Transverse colon (tissue), 3 donors: ENCODE data around the gene ZNF664.

ENCODE experiments used
- EP300 ChIP-seq: sonication (generic); formaldehyde crosslinking; IDR thresholded peaks from one replicate; pipeline ENCODE4 v1.6.1; 2017; ENCODE audit warnings: antibody characterized with exemption, low read depth
- POLR2A ChIP-seq: fragments of 450-650 bp; IDR thresholded peaks from one replicate; pipeline ENCODE4 v1.6.1; 2016; ENCODE audit warnings: antibody characterized with exemption, mild to moderate bottlenecking, moderate library complexity
- TF ChIP-seq, protein P1 (sequence below), 5 experiments: fragments of 200-600 bp in 3 of 5; fragments of 450-650 bp in 2 of 5; sonication (generic) in 3 of 5; IDR thresholded peaks; 1 replicate in 2 of 5; 2 replicates in 3 of 5; pipeline ENCODE4 v1.5.1; 2016 to 2017; ENCODE audit warnings: antibody characterized with exemption in 5 of 5, inconsistent platforms in 3 of 5, mild to moderate bottlenecking in 2 of 5, moderate library complexity in 1 of 5

DNA sequence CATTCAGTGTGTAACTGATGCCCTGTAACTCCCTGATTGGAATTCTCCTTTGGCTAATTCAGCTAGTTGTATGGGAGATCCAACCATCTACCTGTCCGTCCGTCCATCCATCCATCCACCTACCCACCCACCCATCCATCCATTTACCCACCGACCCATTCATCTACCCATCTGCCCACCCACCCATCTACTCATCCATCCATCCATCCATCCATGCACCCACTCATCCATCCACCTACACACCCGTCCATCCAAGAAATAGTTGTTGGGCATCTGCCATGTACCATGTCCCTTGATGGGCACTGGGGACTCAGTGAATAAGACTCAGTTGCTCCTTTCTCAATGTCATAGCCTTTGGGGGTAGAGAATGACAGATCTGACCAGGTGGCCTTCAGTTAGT lies 48.5 kb upstream of the ZNF664 start:
- TF ChIP-seq EP300 (no peak), POLR2A (no peak)
- TF ChIP-seq, protein P1, sequence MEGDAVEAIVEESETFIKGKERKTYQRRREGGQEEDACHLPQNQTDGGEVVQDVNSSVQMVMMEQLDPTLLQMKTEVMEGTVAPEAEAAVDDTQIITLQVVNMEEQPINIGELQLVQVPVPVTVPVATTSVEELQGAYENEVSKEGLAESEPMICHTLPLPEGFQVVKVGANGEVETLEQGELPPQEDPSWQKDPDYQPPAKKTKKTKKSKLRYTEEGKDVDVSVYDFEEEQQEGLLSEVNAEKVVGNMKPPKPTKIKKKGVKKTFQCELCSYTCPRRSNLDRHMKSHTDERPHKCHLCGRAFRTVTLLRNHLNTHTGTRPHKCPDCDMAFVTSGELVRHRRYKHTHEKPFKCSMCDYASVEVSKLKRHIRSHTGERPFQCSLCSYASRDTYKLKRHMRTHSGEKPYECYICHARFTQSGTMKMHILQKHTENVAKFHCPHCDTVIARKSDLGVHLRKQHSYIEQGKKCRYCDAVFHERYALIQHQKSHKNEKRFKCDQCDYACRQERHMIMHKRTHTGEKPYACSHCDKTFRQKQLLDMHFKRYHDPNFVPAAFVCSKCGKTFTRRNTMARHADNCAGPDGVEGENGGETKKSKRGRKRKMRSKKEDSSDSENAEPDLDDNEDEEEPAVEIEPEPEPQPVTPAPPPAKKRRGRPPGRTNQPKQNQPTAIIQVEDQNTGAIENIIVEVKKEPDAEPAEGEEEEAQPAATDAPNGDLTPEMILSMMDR (IDR thresholded peaks at IDR 0.05), result no peak
